GM12878 (cell line): Measurements from ENCODE around the gene OR5AR1. TPM values are rescaled to one million over a fixed set of nuclear protein-coding genes. Genes with fewer than 3 reads are reported as not detected.

Experiments
- polyA plus RNA-seq, 11 experiments: library from polyadenylated mRNA; depleted of rRNA in 4 of 11; unstranded in 6 of 11; stranded (reverse) in 5 of 11; fragments of >200 nt; fragmentation: Nextera tagmentation in 4 of 11; fragmentation: Illumina TruSeq in 1 of 11; extraction: Ambion mirVana in 4 of 11; extraction: Trizol in 1 of 11; gene quantifications; 1 replicate in 1 of 11; 2 replicates in 10 of 11; pipeline versions ENCODE4 v1.2.1 to v1.2.3, GENCODE V29; 2011 to 2016; ENCODE audit warnings: inconsistent platforms in 2 of 11, missing spikeins in 2 of 11, low read depth in 1 of 11
- small RNA-seq: library from RNA; depleted of rRNA; stranded (forward); fragments of <200 nt; gene quantifications from one replicate; pipeline ENCODE3, GENCODE V24; 2014
- total RNA-seq, 4 experiments: library from RNA; depleted of rRNA in 3 of 4; stranded (reverse); fragments of >200 nt in 3 of 4; fragmentation: Illumina TruSeq in 1 of 4; extraction: Trizol in 1 of 4; gene quantifications; 2 replicates each; pipeline versions ENCODE4 v1.2.1 to v1.2.3, GENCODE V29; 2013 to 2021

OR5AR1 gene
- total and polyA plus RNA-seq, 10 of the 15 experiments (the other 5 are each of a cell fraction or from before 2014, with no cell fraction given): not detected

Small RNA genes lying within 50 kb of the gene (small RNA-seq; reads per million reads assigned to genes)
- not detected for gene AP004245.1

Other genes with a start within 250 kb of the OR5AR1 start
Only the 7 nearest of the 8 such genes appear.
- not detected in 2 replicates for gene OR5M8, start 172.3 kb upstream of the OR5AR1 start, total RNA-seq (2014; rRNA removed)
- not detected in 2 replicates for gene OR5M8, start 172.3 kb upstream of the OR5AR1 start, total RNA-seq (2014; rRNA removed; fragmentation: Illumina TruSeq; extraction: Trizol)
- gene OR5M8, start 172.3 kb upstream of the OR5AR1 start, total RNA-seq (2021): not detected in 2 replicates
- not detected in 2 replicates for gene OR5M8, start 172.3 kb upstream of the OR5AR1 start, polyA plus RNA-seq (2011; rRNA removed)
- gene OR5M8, start 172.3 kb upstream of the OR5AR1 start, polyA plus RNA-seq (2014; fragmentation: Illumina TruSeq; extraction: Trizol): not detected in 2 replicates
- not detected for gene OR5M8, start 172.3 kb upstream of the OR5AR1 start, polyA plus RNA-seq (2014; fragmentation: Nextera tagmentation; extraction: Ambion mirVana)
- gene OR5M8, start 172.3 kb upstream of the OR5AR1 start, polyA plus RNA-seq (2014; rRNA removed): not detected in 2 replicates
- not detected for gene OR5M8, start 172.3 kb upstream of the OR5AR1 start, polyA plus RNA-seq (2016; fragmentation: Nextera tagmentation; extraction: Ambion mirVana)
- gene OR5M11, start 120.4 kb upstream of the OR5AR1 start, total RNA-seq (2014; rRNA removed): not detected in 2 replicates
- not detected in 2 replicates for gene OR5M11, start 120.4 kb upstream of the OR5AR1 start, total RNA-seq (2014; rRNA removed; fragmentation: Illumina TruSeq; extraction: Trizol)
- gene OR5M11, start 120.4 kb upstream of the OR5AR1 start, total RNA-seq (2021): not detected in 2 replicates
- not detected in 2 replicates for gene OR5M11, start 120.4 kb upstream of the OR5AR1 start, polyA plus RNA-seq (2011; rRNA removed)
- gene OR5M11, start 120.4 kb upstream of the OR5AR1 start, polyA plus RNA-seq (2014; fragmentation: Illumina TruSeq; extraction: Trizol): not detected in 2 replicates
- gene OR5M11, start 120.4 kb upstream of the OR5AR1 start, polyA plus RNA-seq (2014; fragmentation: Nextera tagmentation; extraction: Ambion mirVana): not detected
- gene OR5M11, start 120.4 kb upstream of the OR5AR1 start, polyA plus RNA-seq (2014; rRNA removed): not detected in 2 replicates
- not detected for gene OR5M11, start 120.4 kb upstream of the OR5AR1 start, polyA plus RNA-seq (2016; fragmentation: Nextera tagmentation; extraction: Ambion mirVana)
- gene OR5M10, start 86.0 kb upstream of the OR5AR1 start, total RNA-seq (2014; rRNA removed): not detected in 2 replicates
- not detected in 2 replicates for gene OR5M10, start 86.0 kb upstream of the OR5AR1 start, total RNA-seq (2014; rRNA removed; fragmentation: Illumina TruSeq; extraction: Trizol)
- gene OR5M10, start 86.0 kb upstream of the OR5AR1 start, total RNA-seq (2021): not detected in 2 replicates
- gene OR5M10, start 86.0 kb upstream of the OR5AR1 start, polyA plus RNA-seq (2011; rRNA removed): not detected in 2 replicates
- not detected in 2 replicates for gene OR5M10, start 86.0 kb upstream of the OR5AR1 start, polyA plus RNA-seq (2014; fragmentation: Illumina TruSeq; extraction: Trizol)
- not detected for gene OR5M10, start 86.0 kb upstream of the OR5AR1 start, polyA plus RNA-seq (2014; fragmentation: Nextera tagmentation; extraction: Ambion mirVana)
- not detected in 2 replicates for gene OR5M10, start 86.0 kb upstream of the OR5AR1 start, polyA plus RNA-seq (2014; rRNA removed)
- not detected for gene OR5M10, start 86.0 kb upstream of the OR5AR1 start, polyA plus RNA-seq (2016; fragmentation: Nextera tagmentation; extraction: Ambion mirVana)
- gene OR5M1, start 48.8 kb upstream of the OR5AR1 start, total RNA-seq (2014; rRNA removed): not detected in 2 replicates
- gene OR5M1, start 48.8 kb upstream of the OR5AR1 start, total RNA-seq (2014; rRNA removed; fragmentation: Illumina TruSeq; extraction: Trizol): not detected in 2 replicates
- not detected in 2 replicates for gene OR5M1, start 48.8 kb upstream of the OR5AR1 start, total RNA-seq (2021)
- gene OR5M1, start 48.8 kb upstream of the OR5AR1 start, polyA plus RNA-seq (2011; rRNA removed): not detected in 2 replicates
- not detected in 2 replicates for gene OR5M1, start 48.8 kb upstream of the OR5AR1 start, polyA plus RNA-seq (2014; fragmentation: Illumina TruSeq; extraction: Trizol)
- not detected for gene OR5M1, start 48.8 kb upstream of the OR5AR1 start, polyA plus RNA-seq (2014; fragmentation: Nextera tagmentation; extraction: Ambion mirVana)
- gene OR5M1, start 48.8 kb upstream of the OR5AR1 start, polyA plus RNA-seq (2014; rRNA removed): not detected in 2 replicates
- not detected for gene OR5M1, start 48.8 kb upstream of the OR5AR1 start, polyA plus RNA-seq (2016; fragmentation: Nextera tagmentation; extraction: Ambion mirVana)
- gene OR5AP2, start 21.2 kb upstream of the OR5AR1 start, total RNA-seq (2014; rRNA removed): not detected in 2 replicates
- not detected in 2 replicates for gene OR5AP2, start 21.2 kb upstream of the OR5AR1 start, total RNA-seq (2014; rRNA removed; fragmentation: Illumina TruSeq; extraction: Trizol)
- gene OR5AP2, start 21.2 kb upstream of the OR5AR1 start, total RNA-seq (2021): not detected in 2 replicates
- not detected in 2 replicates for gene OR5AP2, start 21.2 kb upstream of the OR5AR1 start, polyA plus RNA-seq (2011; rRNA removed)
- not detected in 2 replicates for gene OR5AP2, start 21.2 kb upstream of the OR5AR1 start, polyA plus RNA-seq (2014; fragmentation: Illumina TruSeq; extraction: Trizol)
- gene OR5AP2, start 21.2 kb upstream of the OR5AR1 start, polyA plus RNA-seq (2014; fragmentation: Nextera tagmentation; extraction: Ambion mirVana): not detected
- gene OR5AP2, start 21.2 kb upstream of the OR5AR1 start, polyA plus RNA-seq (2014; rRNA removed): not detected in 2 replicates
- gene OR5AP2, start 21.2 kb upstream of the OR5AR1 start, polyA plus RNA-seq (2016; fragmentation: Nextera tagmentation; extraction: Ambion mirVana): not detected
- not detected in 2 replicates for gene OR9G1, start 35.4 kb downstream of the OR5AR1 start, total RNA-seq (2014; rRNA removed)
- not detected in 2 replicates for gene OR9G1, start 35.4 kb downstream of the OR5AR1 start, total RNA-seq (2014; rRNA removed; fragmentation: Illumina TruSeq; extraction: Trizol)
- not detected in 2 replicates for gene OR9G1, start 35.4 kb downstream of the OR5AR1 start, total RNA-seq (2021)
- gene OR9G1, start 35.4 kb downstream of the OR5AR1 start, polyA plus RNA-seq (2011; rRNA removed): not detected in 2 replicates
- gene OR9G1, start 35.4 kb downstream of the OR5AR1 start, polyA plus RNA-seq (2014; fragmentation: Illumina TruSeq; extraction: Trizol): not detected in 2 replicates
- gene OR9G1, start 35.4 kb downstream of the OR5AR1 start, polyA plus RNA-seq (2014; fragmentation: Nextera tagmentation; extraction: Ambion mirVana): not detected
- not detected in 2 replicates for gene OR9G1, start 35.4 kb downstream of the OR5AR1 start, polyA plus RNA-seq (2014; rRNA removed)
- not detected for gene OR9G1, start 35.4 kb downstream of the OR5AR1 start, polyA plus RNA-seq (2016; fragmentation: Nextera tagmentation; extraction: Ambion mirVana)
- gene OR9G4, start 85.0 kb downstream of the OR5AR1 start, total RNA-seq (2014; rRNA removed): not detected in 2 replicates
- not detected in 2 replicates for gene OR9G4, start 85.0 kb downstream of the OR5AR1 start, total RNA-seq (2014; rRNA removed; fragmentation: Illumina TruSeq; extraction: Trizol)
- gene OR9G4, start 85.0 kb downstream of the OR5AR1 start, total RNA-seq (2021): not detected in 2 replicates
- not detected in 2 replicates for gene OR9G4, start 85.0 kb downstream of the OR5AR1 start, polyA plus RNA-seq (2011; rRNA removed)
- not detected in 2 replicates for gene OR9G4, start 85.0 kb downstream of the OR5AR1 start, polyA plus RNA-seq (2014; fragmentation: Illumina TruSeq; extraction: Trizol)
- gene OR9G4, start 85.0 kb downstream of the OR5AR1 start, polyA plus RNA-seq (2014; fragmentation: Nextera tagmentation; extraction: Ambion mirVana): not detected
- gene OR9G4, start 85.0 kb downstream of the OR5AR1 start, polyA plus RNA-seq (2014; rRNA removed): not detected in 2 replicates
- gene OR9G4, start 85.0 kb downstream of the OR5AR1 start, polyA plus RNA-seq (2016; fragmentation: Nextera tagmentation; extraction: Ambion mirVana): not detected